ENCODE measurements around the gene TM7SF3.

DNA sequence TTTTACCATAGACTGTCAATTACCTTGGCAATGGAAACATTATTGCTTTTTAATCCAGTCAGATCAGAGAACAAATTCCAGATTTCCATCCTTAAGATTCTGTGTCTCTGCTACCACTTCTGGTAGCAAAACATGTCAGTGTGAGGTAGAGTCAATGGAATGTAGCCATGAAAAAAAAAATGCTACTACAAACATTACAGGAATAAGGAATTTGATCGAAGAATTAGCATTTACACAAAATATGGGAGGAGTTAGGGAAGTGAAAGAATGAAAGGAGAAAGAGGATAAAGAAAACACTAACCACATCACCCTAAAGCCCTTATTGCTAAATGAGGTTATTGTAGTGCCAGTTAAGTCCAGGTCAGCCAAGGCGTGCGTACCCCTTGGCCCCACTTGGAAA lies 17.3 kb upstream of the TM7SF3 start:
- TF ChIP-seq EZH2 (IDR thresholded peaks at IDR 0.05) = no peak
- no peak for TF ChIP-seq POLR2AphosphoS5 (IDR thresholded peaks at IDR 0.05; ENCODE audit: borderline replicate concordance, low read depth, low read length)

Data from SK-N-MC (cell line).